Limb (tissue), 2 donors: ENCODE measurements around the gene FKBP1B.
"Not testable (repeated sequence)": the region's sequence is repeated elsewhere in the genome, so short reads cannot be mapped to it uniquely, and the experiment has no call there.

Source experiments
- DNase-seq, 2 donors: peaks; one replicate each; pipeline ENCODE4 v3.0.0-alpha.2; 2016; ENCODE audit errors: extremely low spot score in 2 of 2

Gene FKBP1B

DNA sequence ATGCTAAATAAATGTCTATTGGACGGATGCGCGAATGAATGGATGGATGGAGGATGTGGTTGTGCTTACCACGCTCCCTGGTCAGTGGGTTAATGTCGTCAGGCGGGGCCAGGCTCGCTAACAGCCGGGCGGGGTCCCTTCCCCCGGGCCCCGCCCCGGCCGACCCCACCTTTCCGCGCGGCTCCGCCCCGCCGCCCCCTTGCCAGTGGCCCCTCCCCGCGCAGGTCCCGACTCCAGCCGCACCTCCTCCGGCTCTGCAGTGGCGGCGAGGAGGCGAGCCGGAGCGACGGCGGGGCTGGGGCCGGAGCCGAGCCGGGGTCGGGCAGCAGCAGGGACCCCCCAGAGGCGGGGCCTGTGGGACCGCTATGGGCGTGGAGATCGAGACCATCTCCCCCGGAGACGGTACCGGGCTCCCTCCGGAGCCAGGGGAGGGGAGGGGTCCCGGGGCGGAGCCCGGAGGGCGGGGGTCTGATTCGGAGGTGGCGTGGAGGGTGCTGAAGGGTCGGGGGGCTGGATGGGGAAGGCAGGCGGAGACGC, at the start of gene FKBP1B:
Gene FKBP1B (plus strand): TSS at position 257 of the 537 bp plus-strand sequence. CDS start 109 bp downstream, at position 366.
- peak; percentile 18 to 80 for DNase-seq

DNA sequence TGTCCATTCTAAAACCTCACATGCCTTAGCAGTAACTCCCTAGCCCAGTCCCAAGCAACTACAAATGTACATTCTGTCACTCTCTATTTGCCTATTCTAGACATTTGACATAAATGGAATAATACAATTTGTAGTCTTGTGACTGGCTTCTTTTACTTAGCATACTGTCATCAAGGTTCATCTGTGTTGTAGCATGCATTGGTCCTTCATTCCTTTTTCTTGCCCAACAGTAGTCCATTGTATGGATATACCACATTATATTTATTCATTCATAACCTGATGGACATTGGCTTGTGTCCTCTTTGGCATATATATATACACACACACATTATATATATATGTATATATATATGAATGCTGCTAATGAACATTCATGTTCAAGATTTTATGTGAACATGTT, 41.8 kb upstream of the FKBP1B start:
- DNase-seq, result no peak

DNA sequence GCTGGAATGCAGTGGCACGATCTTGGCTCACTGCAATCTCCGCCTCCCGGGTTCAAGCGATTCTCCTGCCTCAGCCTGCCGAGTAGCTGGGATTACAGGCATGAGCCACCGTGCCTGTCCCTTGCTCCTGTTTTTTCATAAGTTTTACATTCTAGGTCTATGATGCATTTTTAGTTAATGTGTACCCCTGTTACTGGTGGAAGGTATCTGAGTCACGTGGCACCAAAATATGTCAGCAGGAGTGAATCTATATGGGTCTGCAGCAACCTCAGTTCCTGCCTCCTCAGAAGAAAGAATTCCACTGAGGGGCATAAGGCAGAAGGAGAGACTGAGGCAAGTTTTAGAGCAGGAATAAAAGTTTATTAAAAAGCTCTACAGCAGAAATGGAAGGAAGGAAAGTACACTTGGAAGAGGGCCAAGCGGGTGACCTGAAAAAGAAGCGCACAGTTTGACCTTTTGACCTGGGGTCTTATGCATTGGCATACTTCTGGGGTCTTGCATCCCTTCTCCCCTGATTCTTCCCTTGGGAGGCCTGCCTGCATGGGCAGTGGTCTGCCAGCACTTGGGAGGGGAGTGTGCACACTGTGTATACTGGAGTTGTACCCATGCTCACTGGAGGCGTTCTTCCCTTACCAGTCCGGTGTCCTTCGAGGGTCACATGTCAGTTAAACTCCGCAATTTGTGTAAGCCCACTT, 40.7 kb upstream of the FKBP1B start:
- no peak for DNase-seq

DNA sequence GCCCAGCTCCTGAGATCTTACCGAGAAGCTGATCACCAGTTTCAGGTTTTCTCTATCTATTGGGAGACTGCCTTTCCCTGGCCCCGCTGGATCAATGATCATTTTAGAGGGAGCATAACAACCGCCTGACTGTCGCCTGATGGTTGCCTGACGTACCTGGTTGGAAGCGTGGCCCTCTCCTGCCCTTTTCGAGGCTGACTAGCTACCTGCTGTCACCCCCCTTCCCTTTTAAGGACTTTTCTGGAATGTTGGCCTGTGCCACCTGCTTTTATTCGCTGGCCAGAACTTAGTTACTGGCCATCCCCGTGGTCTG, 40.2 kb upstream of the FKBP1B start:
- no peak for DNase-seq

DNA sequence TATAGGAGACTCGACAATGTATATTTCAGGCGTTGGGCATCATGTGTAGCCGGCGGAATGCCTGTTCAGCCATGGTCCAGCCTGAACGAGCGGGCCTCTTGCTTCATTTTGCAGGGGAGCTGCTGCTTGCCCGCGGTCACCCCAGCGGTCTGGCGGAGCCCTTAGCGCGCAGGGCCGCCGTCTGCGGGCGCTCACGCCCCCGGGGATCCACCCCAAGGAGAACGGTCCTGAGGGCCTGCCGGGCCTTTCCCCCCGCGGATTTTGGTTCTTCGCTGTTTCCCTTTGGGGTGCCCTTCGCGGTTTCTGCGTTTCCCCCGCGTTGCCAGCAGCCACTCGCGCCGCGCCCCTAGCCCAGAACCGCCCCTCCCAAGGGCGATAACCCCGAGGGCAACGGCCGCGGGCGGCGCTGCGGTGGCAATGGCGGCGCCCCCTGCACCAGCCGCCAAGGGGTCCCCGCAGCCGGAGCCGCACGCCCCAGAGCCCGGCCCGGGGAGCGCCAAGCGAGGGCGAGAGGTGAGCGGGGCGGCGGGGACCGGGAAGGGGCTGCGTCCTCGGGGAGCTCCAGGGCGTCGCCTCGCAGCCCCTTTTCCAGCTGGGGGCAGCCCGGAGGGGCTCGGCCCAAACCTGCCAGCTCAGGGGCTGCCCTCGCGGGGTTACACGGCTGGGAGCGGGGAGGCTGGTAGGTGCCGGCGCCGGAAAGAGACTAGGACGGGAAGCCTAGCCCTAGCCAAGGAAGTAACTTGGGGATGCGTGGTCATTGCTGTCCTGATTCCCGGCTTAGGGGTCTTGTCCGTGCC, 39.7 kb upstream of the FKBP1B start, which contains the start of gene MFSD2B:
Gene MFSD2B (plus strand): TSS at position 406 of the 797 bp plus-strand sequence. CDS start 12 bp downstream, at position 418.
- DNase-seq, result no peak

DNA sequence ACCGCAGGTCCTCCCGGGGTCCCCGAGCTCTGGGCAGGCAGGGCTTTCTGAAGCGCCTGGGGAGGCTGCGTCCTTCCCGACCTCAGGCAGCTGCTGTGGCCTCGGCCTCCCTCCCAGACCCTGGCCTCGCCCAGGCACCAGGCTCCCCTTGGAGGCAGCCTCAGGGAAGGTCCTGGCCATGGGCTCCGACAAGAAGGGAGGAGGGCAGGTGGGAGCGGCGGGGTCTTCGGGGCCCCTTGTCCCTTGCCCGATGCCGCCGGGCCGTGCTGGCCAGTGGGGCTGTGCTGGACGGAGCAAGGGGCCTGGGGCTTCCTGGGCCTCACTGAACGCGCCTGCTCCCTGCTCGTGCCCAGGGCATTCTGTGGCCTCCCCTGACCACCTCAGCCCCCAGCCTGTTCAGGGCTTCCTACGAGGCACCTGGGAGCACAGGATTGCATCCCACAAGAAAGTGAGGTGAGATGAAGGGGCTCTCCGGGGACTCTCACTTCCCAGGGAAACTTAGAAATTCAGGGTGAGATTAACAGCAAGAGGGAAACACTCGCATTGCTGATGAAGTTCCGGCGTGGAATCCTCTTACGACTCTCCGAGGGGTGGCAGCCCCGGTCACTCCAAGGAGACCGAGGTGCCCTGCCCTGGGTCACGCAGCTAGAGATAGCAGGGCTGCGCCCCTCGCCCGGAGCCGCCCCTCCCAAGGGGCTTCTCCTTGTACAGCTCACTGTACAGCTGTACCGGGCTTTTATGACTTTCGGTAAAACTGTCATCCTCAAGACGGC, 38.9 kb upstream of the FKBP1B start:
- DNase-seq, result no peak

DNA sequence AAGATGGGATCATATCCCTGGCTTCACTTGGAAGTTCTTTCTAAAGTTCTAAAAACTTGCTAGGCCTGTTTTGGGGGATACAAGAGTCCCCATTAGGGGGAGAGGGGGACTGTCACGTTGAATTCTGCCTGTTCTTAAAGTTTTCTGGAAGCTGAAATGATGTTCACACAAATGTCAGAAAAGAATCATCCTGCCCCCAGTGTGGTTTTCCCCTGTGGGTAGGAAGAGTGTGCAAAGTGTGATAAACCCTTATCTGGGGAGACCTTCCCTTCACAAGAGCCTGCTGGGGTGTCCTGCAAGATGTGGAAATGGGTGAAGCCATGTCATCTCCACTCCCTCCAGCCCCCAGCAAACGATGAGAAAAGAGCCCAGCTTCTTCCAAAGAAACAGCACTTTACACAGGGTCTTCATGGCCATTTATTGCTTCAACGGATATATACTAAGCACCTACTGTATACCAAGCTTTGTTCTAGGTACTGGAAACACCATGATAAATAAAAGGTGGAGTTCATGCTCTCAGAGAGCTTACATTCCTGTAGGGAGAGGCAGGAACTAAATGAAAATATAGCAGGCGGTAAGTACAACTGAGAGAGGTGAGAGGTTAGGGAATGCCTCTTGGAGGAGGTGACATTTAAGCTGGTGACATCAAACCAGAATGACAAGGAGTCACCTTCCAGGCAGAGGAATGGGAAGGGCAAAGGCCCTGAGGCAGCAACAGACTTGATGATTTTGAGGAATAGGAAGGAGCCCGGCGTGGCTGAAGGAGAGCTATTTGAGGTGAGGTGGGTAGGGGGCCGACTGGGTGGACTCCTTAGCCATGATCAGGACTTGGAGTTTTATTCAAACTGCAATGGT, 38.1 kb upstream of the FKBP1B start:
- DNase-seq, result no peak

DNA sequence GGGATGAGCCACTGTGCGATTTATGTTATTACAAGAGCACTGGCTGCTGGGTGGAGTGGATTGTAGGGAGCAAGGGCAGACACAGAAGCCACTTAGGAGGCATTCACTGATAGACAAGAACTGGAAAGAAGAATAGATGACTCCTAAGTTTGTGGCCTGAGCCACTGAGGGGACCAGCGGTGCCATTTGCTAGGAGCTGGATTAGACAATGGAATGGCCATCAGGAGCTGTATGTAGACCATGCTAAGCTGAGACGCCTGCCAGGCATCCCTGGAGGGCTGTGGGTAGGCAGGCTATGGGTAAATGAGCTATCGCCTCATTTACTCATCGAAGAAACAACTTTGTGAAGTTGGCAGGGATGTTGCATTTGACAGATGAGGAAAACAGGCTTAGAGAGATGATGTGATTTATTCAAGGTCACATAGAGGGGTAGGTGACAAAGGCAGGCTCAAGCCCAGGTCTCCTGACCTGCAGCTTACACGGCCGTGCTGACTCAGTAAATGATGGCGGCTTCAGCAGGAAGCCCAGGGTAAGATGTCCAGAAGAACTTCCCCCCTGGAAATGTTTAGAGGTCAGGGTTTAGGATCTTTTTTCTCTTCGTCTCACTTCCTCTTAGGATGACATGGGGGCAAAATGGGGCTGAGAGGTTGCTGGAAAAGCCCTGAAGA, 36.9 kb upstream of the FKBP1B start:
- DNase-seq, result no peak

DNA sequence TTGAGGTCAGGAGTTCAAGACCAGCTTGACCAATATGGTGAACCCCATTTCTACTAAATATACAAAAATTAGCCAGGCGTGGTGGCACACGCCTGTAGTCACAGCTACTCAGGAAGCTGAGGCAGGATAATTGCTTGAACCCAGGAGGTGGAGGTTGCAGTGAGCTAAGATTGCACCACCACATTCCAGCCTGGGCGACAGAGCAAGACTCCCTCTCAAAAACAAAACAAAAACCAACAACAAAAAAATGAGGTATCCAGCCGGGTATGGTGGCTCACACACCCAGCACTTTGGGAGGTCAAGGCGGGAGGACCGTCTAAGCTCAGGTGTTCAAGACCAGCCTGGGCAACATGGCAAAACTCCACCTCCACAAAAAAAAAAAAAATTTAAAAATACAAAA, 34.6 kb upstream of the FKBP1B start:
- DNase-seq, result not testable (repeated sequence)

DNA sequence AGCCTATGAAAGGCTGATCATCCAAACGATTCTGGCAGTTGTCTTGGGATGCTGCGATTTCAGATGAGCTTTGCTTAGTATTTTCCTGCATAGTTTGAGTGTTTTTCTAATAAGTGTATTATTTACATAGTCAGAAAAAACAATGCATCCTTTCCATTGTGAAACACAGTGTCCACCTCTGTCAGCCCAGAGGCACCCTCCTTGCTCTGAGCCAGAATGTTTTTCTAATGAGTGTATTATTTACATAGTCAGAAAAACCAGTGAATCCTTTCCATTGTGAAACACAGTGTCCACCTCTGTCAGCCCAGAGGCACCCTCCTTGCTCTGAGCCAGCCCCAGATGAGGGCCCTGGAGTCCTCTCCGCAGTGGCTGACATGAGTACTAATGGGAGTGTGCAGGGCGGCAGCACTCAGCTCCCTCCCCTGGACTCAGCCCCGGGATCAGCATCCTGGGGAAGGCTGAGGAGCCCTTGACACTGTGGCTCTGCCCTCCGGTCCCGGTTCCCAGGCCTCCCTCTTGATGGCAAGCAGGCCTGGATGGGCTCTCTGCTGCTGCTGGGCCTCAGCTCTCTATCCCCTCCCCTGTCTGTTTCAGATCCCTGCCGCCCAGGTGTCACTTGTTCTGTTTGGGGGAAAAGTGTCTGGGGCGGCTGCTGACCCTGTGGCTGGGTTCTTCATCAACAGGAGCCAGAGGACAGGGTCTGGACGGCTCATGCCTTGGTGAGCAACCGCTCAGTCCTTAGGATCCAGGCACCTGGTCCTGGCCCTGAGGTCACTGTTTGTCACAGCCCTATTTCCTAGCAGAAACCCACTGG, 33.8 kb upstream of the FKBP1B start:
- no peak for DNase-seq

DNA sequence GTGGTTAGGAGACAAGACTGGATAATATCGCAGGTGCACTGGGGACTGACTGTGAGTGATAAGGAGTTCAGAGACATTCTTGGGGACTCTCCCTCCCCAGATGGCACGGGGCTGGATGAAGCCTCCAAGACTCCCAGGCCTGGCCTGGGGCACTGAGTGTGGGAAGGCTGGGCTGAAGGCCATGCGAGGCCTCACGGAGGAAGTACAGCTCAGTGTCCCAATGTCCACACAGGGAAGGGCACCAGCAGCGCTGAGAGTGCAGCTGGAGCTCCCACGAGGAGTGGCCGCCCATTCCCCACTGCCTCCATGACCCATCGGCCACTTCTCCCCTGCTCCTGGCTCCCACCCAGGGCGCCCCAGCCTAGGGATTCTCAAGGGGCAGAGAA, 33.2 kb upstream of the FKBP1B start:
- no peak for DNase-seq

DNA sequence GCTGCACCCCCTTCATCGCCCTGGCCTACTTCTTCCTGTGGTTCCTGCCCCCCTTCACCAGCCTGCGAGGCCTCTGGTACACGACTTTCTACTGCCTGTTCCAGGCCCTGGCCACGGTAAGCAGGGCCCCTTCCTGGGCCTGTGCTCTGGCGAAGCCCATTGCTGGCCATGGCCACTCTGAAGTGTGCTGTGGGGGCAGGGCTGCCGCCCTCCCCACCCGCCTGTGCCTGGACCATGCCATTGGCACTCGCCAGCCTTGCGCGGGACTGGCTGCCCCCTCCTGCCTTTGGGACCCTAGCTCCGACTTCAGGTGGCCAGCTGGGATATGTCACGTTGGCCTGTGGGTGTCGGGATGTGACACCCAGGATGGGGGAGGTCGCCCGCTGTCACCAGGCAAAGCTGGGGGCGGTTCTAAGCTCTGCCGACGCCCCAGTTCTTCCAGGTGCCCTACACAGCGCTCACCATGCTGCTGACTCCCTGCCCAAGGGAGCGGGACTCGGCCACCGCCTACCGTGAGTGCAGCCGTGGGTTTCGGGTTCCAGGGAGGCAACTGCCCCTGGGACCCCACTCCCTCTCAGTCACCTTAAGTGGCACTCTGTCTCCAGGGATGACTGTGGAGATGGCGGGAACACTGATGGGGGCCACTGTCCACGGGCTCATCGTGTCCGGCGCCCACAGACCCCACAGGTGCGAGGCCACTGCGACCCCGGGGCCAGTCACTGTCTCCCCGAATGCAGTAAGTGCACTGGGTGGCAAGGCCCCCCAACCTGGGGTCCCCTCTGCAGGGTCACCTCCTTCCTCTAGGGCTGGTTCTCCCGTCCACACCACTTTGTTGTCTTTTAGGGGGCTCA, 32.5 kb upstream of the FKBP1B start:
- no peak for DNase-seq

DNA sequence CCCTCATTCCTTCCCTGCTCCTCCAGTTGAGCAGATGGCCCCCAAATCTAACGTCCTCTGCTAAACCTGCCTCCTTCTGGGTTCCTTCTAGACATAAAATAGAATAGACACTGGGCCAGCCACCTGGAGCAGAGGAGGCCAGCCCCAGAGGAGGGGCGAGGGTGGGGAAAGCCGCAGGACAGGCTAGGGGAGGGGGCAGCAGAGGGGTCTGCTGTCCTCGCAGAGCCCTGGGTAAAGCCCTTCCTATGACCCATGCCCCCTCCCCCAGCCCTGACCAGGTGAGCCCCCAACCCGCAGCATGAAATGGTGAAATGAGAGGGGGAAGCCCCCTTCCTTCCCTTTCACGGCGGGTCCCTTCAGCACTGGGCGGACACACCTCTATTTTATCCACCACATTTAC, 31.8 kb upstream of the FKBP1B start:
- DNase-seq, result no peak

DNA sequence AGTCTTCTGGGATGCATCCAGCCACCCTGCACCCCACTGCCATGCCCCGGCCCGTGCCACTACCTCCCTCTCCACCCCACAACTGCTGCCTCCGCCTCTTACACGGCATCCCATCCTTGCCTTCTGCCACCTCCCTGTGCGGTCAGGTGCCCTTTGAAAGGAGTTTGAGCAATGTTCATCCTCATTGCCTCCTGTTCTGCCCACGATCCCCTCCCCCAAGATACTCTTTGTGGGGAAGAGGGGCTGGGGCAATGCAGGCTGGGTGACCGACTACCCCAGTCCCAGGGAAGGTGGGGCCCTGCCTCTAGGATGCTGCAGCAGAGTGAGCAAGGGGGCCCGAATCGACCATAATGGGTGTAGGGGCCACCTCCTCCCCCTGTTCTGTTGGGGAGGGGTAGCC, 31.3 kb upstream of the FKBP1B start:
- no peak for DNase-seq

DNA sequence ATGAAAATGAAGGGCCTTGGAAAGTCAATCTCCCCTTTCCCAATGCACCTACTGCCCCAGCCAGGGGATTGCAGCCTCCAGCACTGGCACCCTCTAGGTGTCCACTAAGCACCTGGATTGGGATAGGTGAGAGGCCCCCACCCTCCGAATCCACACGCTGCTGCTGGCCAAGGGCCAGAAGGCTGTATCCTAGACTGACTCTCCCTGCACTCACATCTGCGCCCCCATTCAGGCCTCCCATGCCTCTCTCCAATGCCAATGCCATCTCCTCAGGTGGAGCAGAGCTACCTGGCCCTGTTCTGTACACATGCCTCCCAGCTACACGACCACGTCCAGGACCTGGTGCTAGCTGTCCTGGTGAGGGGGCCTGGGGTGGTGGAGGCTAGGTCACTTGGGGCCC, 29.8 kb upstream of the FKBP1B start:
- no peak for DNase-seq

DNA sequence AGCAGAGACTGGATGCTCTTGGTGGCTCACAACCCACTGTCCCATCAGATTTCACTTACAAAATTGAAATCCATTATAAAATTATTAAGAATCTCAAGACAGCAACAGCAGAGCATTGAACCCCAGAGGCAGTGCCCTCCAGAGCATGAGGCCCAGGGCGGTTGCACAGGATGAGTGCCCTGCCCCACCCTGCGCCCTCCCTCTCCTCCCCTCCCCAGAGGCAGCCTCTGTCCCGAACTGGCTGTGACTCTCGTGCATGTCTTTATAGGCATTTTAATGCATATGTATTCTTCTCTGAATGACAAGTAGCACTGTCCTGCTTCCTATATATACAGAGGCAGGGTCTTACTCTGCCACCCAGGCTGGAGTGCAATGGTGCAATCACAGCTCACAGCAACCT, 29.3 kb upstream of the FKBP1B start:
- DNase-seq, result no peak

DNA sequence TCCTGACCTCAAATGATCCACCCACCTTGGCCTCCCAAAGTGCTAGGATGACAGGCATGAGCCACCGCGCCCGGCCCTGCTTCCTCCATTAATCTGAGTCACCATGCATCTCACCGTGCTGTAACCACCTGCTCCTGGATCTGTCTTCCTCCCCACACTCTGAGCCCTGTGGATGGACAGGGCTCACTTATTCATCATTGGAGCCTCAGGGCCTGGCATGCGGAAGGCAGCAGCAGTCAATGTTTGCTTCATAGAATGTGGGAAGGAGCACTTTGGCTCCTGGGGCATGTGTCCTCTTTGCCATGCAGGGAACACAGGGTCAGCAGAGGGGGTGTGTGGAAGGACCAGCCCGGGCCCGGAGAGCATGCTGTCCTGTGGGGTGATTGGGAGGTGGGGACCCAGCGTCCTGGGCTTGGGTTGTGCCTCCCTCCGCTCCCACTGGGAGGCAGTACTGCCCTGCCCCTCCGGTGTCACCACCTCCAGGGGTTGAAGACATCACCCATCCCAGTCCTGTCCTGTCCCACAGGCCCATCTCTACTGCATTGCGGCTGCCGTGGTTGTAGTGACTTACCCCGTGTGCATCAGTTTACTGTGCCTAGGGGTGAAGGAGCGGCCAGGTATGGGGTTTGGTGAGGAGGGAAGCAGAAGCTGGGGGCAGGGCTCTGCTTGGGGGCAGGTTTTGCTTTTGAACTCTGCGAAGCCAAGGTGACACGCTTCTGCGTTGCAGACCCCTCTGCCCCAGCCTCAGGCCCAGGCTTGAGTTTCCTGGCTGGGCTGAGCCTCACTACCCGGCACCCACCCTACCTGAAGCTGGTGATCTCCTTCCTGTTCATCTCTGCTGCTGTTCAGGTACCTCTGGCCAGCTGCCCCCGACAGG, 28.2 kb upstream of the FKBP1B start:
- no peak for DNase-seq
